Tibial nerve (tissue), 4 donors: ENCODE results near the gene GNAI3. TPM values are rescaled to one million over a fixed set of nuclear protein-coding genes. Genes with fewer than 3 reads are reported as not detected.

Experiments
- DNase-seq, 2 donors: peaks; one replicate each; pipeline ENCODE4 v3.0.0-alpha.2; 2019; ENCODE audit warnings: low spot score in 2 of 2
- H3K27ac ChIP-seq, 4 donors: fragments of 200-600 bp; sonication (generic) in 3 of 4; one replicate each; pipeline ENCODE4 v1.5.1; 2017 to 2019; ENCODE audit warnings: mild to moderate bottlenecking in 1 of 4
- H3K27me3 ChIP-seq, 2 donors: fragments of 200-600 bp; sonication (generic) in 1 of 2; one replicate each; pipeline versions ENCODE4 v1.5.1 to v1.6.0; 2017 to 2019
- H3K36me3 ChIP-seq, 3 donors: fragments of 200-600 bp; sonication (generic); one replicate each; pipeline ENCODE4 v1.5.1; 2018 to 2019
- H3K4me1 ChIP-seq, 4 donors: fragments of 200-600 bp; sonication (generic) in 3 of 4; one replicate each; pipeline ENCODE4 v1.5.1; 2017 to 2019
- H3K4me3 ChIP-seq, 4 donors: fragments of 200-600 bp; sonication (generic) in 3 of 4; one replicate each; pipeline ENCODE4 v1.5.1; 2017 to 2019; ENCODE audit warnings: mild to moderate bottlenecking in 1 of 4, moderate library complexity in 1 of 4
- H3K9me3 ChIP-seq, 4 donors: fragments of 200-600 bp; sonication (generic) in 3 of 4; one replicate each; pipeline ENCODE4 v1.5.1; 2017 to 2019
- CTCF ChIP-seq, 5 experiments: fragments of 200-600 bp in 3 of 5; fragments of 450-650 bp in 2 of 5; sonication (generic) in 3 of 5; IDR thresholded peaks; one replicate each; pipeline ENCODE4 v1.5.1; 2016 to 2019; ENCODE audit warnings: antibody characterized with exemption in 5 of 5, mild to moderate bottlenecking in 3 of 5, moderate library complexity in 2 of 5
- EP300 ChIP-seq, 2 donors: sonication (generic); formaldehyde crosslinking; IDR thresholded peaks; one replicate each; pipeline ENCODE4 v1.6.1; 2017; ENCODE audit warnings: antibody characterized with exemption in 2 of 2, mild to moderate bottlenecking in 1 of 2
- POLR2A ChIP-seq, 2 donors: fragments of 450-650 bp; IDR thresholded peaks; one replicate each; pipeline ENCODE4 v1.6.1; 2017; ENCODE audit warnings: antibody characterized with exemption in 2 of 2, mild to moderate bottlenecking in 2 of 2, moderate library complexity in 2 of 2
- WGBS, 2 donors: methylation state at CpG; one replicate each; pipeline ENCODE4 v1.1.5; 2018; 5-methylcytosine and 5-hydroxymethylcytosine counted together
- total RNA-seq, 4 donors: library from RNA; depleted of rRNA; stranded (reverse); fragments of >200 nt; gene quantifications; one replicate each; pipeline ENCODE4 v1.1.0, GENCODE V29; 2016

Gene GNAI3
- total RNA-seq, 4 donors from 2014 or later = 4.0 to 6.3 (median 5.1) TPM

- Histone ChIP-seq H3K27ac (no peak overlapping the region), H3K9me3 (no peaks in the 10 kb centered on the region), H3K4me3 (no peak overlapping the region), H3K36me3 (no peaks in the 10 kb centered on the region), H3K4me1 (peaks cover 0 to 10% (median 2%) of the 10 kb centered on the region in 4 donors), H3K27me3 (peaks cover 0 to 2% of the 10 kb centered on the region in 2 donors)
- TF ChIP-seq POLR2A (IDR thresholded peaks at IDR 0.05) = no peak
- no peak for TF ChIP-seq EP300 (IDR thresholded peaks at IDR 0.05)
- no peak for TF ChIP-seq CTCF (IDR thresholded peaks at IDR 0.05)
- no peak for DNase-seq
- 77 to 79% methylated on average over 2 of the region's 2 CpGs for WGBS, 2 donors
Observed at GRCh38 chr1:109523706-109524105, 24.7 kb upstream of the GNAI3 start.

GRCh38 chr1:109527098-109527811 is 21.2 kb upstream of the GNAI3 start:
- DNase-seq = no peak
- H3K9me3 ChIP-seq = no peaks in the 10 kb centered on the region
- H3K4me3 ChIP-seq = no peak overlapping the region
- H3K27ac ChIP-seq = no peak overlapping the region
- no peaks in the 10 kb centered on the region for H3K27me3 ChIP-seq
- WGBS, 2 donors = 74 to 75% methylated on average over 14 of the region's 14 CpGs
- peaks cover 0 to 33% (median 10%) of the 10 kb centered on the region in 4 donors for H3K4me1 ChIP-seq
- TF ChIP-seq EP300 (IDR thresholded peaks at IDR 0.05) = no peak
- TF ChIP-seq POLR2A (IDR thresholded peaks at IDR 0.05) = no peak
- TF ChIP-seq CTCF (IDR thresholded peaks at IDR 0.05) = no peak
- H3K36me3 ChIP-seq = no peaks in the 10 kb centered on the region

- Histone ChIP-seq H3K36me3 (no peaks in the 10 kb centered on the region), H3K4me3 (no peak overlapping the region), H3K27ac (no peak overlapping the region), H3K27me3 (no peaks in the 10 kb centered on the region), H3K9me3 (no peaks in the 10 kb centered on the region), H3K4me1 (peaks cover 0 to 41% (median 12%) of the 10 kb centered on the region in 4 donors)
- WGBS, 2 donors = 82 to 92% methylated on average over 9 of the region's 9 CpGs
- DNase-seq = no peak
- no peak for TF ChIP-seq EP300 (IDR thresholded peaks at IDR 0.05)
- TF ChIP-seq POLR2A (IDR thresholded peaks at IDR 0.05) = no peak
- TF ChIP-seq CTCF (IDR thresholded peaks at IDR 0.05) = no peak
Observed at GRCh38 chr1:109527846-109528695, 20.3 kb upstream of the GNAI3 start.

GRCh38 chr1:109528712-109529111 is 19.7 kb upstream of the GNAI3 start:
- no peaks in the 10 kb centered on the region for H3K27me3 ChIP-seq
- peaks cover 0 to 42% (median 12%) of the 10 kb centered on the region in 4 donors for H3K4me1 ChIP-seq
- no peak overlapping the region for H3K27ac ChIP-seq
- no peak overlapping the region for H3K4me3 ChIP-seq
- 81 to 85% methylated on average over 3 of the region's 3 CpGs for WGBS, 2 donors
- no peaks in the 10 kb centered on the region for H3K9me3 ChIP-seq
- TF ChIP-seq CTCF (IDR thresholded peaks at IDR 0.05) = no peak
- no peak for TF ChIP-seq POLR2A (IDR thresholded peaks at IDR 0.05)
- TF ChIP-seq EP300 (IDR thresholded peaks at IDR 0.05) = no peak
- no peaks in the 10 kb centered on the region for H3K36me3 ChIP-seq
- DNase-seq = no peak
